Hematopoietic multipotent progenitor cell treated with erythropoietin and hydrocortisone succinate and interleukin-3 and kit ligand, for 6 days (in vitro differentiated cells): Measurements from ENCODE around the gene CEP83.

Experiments used
- DNase-seq: peaks from one replicate; pipeline ENCODE4 v3.0.0-alpha.2; 2015

CEP83 gene

GRCh38 chr12:94299846-94300245 is 159.8 kb downstream of the CEP83 start:
- DNase-seq: no peak

- DNase-seq: no peak
Observed at GRCh38 chr12:94297876-94298505, 161.7 kb downstream of the CEP83 start.

- DNase-seq: no peak
Observed at GRCh38 chr12:94297096-94297699, 162.5 kb downstream of the CEP83 start.

GRCh38 chr12:94290353-94290752 is 169.3 kb downstream of the CEP83 start:
- no peak for DNase-seq

- DNase-seq: peak; percentile 73
Observed at GRCh38 chr12:94289461-94290312, 170.0 kb downstream of the CEP83 start.

- no peak for DNase-seq
Observed at GRCh38 chr12:94287245-94287628, 172.4 kb downstream of the CEP83 start.

GRCh38 chr12:94286583-94287244 is 173.0 kb downstream of the CEP83 start:
- DNase-seq: no peak

- no peak for DNase-seq
Observed at GRCh38 chr12:94285943-94286582, 173.6 kb downstream of the CEP83 start.

GRCh38 chr12:94284859-94285258 is 174.8 kb downstream of the CEP83 start:
- DNase-seq: peak; percentile 18

- no peak for DNase-seq
Observed at GRCh38 chr12:94284046-94284445, 175.6 kb downstream of the CEP83 start.

GRCh38 chr12:94282675-94283074 is 177.0 kb downstream of the CEP83 start:
- no peak for DNase-seq

GRCh38 chr12:94280063-94280462 is 179.6 kb downstream of the CEP83 start:
- no peak for DNase-seq

- DNase-seq: no peak
Observed at GRCh38 chr12:94277426-94278000, 182.2 kb downstream of the CEP83 start.

- DNase-seq: no peak
Observed at GRCh38 chr12:94276725-94277124, 182.9 kb downstream of the CEP83 start.

- DNase-seq: no peak
Observed at GRCh38 chr12:94273272-94273671, 186.4 kb downstream of the CEP83 start.

- DNase-seq: no peak
Observed at GRCh38 chr12:94272280-94272679, 187.4 kb downstream of the CEP83 start.

- peak; percentile 20 for DNase-seq
Observed at GRCh38 chr12:94271351-94271750, 188.3 kb downstream of the CEP83 start.

GRCh38 chr12:94269316-94269999 is 190.2 kb downstream of the CEP83 start:
- DNase-seq: no peak

GRCh38 chr12:94267921-94268471 is 191.7 kb downstream of the CEP83 start:
- no peak for DNase-seq

- no peak for DNase-seq
Observed at GRCh38 chr12:94267537-94267872, 192.2 kb downstream of the CEP83 start.

GRCh38 chr12:94266796-94267536 is 192.7 kb downstream of the CEP83 start:
- DNase-seq: no peak
